Right lobe of liver (tissue), 4 donors: ENCODE measurements around the gene SORL1.

Experiments used
- POLR2A ChIP-seq: fragments of 450-650 bp; IDR thresholded peaks from one replicate; pipeline ENCODE4 v1.6.1; 2017; ENCODE audit warnings: antibody characterized with exemption, mild to moderate bottlenecking
- TF ChIP-seq, protein P1 (sequence below), 4 donors: fragments of 200-600 bp in 3 of 4; fragments of 450-650 bp in 1 of 4; IDR thresholded peaks; one replicate each; pipeline versions ENCODE4 v1.5.1 to v1.8.0; 2016 to 2022; ENCODE audit warnings: antibody characterized with exemption in 4 of 4, mild to moderate bottlenecking in 2 of 4
- donor health status: DM: no; HTN: no; CAD: no.
- donor health status: DM: no; HTN: no; CAD: no.
- donor health status: DM: no; HTN: yes; CAD: no.

DNA sequence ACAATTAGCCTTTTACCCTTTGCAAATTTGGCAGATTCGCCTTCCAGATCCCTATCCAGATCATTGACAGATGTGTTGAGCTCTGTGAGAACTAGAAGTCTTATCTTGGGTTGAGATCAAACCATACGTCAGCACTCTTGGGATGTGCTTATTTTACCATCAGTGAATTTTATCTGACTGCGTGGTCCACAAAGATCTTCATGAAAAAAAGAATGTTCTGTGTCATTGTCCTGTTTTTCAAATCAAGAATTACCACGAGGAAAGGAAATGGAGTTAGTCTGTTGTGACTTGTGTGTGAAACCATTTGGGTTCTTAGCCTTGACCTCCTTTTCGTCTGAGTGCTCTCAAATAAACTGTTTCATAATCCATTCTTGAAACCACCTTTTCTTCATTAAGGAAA, 86.9 kb downstream of the SORL1 start:
- TF ChIP-seq, protein P1, sequence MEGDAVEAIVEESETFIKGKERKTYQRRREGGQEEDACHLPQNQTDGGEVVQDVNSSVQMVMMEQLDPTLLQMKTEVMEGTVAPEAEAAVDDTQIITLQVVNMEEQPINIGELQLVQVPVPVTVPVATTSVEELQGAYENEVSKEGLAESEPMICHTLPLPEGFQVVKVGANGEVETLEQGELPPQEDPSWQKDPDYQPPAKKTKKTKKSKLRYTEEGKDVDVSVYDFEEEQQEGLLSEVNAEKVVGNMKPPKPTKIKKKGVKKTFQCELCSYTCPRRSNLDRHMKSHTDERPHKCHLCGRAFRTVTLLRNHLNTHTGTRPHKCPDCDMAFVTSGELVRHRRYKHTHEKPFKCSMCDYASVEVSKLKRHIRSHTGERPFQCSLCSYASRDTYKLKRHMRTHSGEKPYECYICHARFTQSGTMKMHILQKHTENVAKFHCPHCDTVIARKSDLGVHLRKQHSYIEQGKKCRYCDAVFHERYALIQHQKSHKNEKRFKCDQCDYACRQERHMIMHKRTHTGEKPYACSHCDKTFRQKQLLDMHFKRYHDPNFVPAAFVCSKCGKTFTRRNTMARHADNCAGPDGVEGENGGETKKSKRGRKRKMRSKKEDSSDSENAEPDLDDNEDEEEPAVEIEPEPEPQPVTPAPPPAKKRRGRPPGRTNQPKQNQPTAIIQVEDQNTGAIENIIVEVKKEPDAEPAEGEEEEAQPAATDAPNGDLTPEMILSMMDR (IDR thresholded peaks at IDR 0.05): no peak
- TF ChIP-seq POLR2A: no peak
